Measurements from ENCODE around the gene GAB1. TPM values are rescaled to one million over a fixed set of nuclear protein-coding genes. Genes with fewer than 3 reads are reported as not detected.

The GAB1 gene
- total RNA-seq, 1 donor from 2014 or later = 44.6 TPM

- Mint-ChIP-seq H3K4me1 (no peaks in the 10 kb centered on the region), H3K9me3 (peaks cover 25% of the 10 kb centered on the region), H3K4me3 (no peak overlapping the region), H3K36me3 (peaks cover 51% of the 10 kb centered on the region), H3K27ac (no peak overlapping the region), H3K27me3 (ENCODE audit: low read depth) (no peaks in the 10 kb centered on the region)
- TF ChIP-seq CTCF (IDR thresholded peaks at IDR 0.05; ENCODE audit: unreplicated experiment) = no peak
- DNase-seq (ENCODE audit: low spot score in 2 of 2, unreplicated experiment in 2 of 2) = no peak
Observed at GRCh38 chr4:143431526-143432257, 95.0 kb downstream of the GAB1 start.

- Mint-ChIP-seq H3K27ac (no peak overlapping the region), H3K4me3 (no peak overlapping the region), H3K9me3 (peaks cover 25% of the 10 kb centered on the region), H3K36me3 (peaks cover 51% of the 10 kb centered on the region), H3K27me3 (ENCODE audit: low read depth) (no peaks in the 10 kb centered on the region), H3K4me1 (no peaks in the 10 kb centered on the region)
- no peak for DNase-seq (ENCODE audit: low spot score in 2 of 2, unreplicated experiment in 2 of 2)
- no peak for TF ChIP-seq CTCF (IDR thresholded peaks at IDR 0.05; ENCODE audit: unreplicated experiment)
Observed at GRCh38 chr4:143432258-143432591, 95.5 kb downstream of the GAB1 start.

GRCh38 chr4:143433231-143433630 lies 96.6 kb downstream of the GAB1 start:
- no peak for DNase-seq (ENCODE audit: low spot score in 2 of 2, unreplicated experiment in 2 of 2)
- Mint-ChIP-seq H3K36me3 (peaks cover 52% of the 10 kb centered on the region), H3K4me3 (no peak overlapping the region), H3K9me3 (peaks cover 22% of the 10 kb centered on the region), H3K27me3 (ENCODE audit: low read depth) (no peaks in the 10 kb centered on the region), H3K4me1 (no peaks in the 10 kb centered on the region), H3K27ac (no peak overlapping the region)
- TF ChIP-seq CTCF (IDR thresholded peaks at IDR 0.05; ENCODE audit: unreplicated experiment) = no peak

GRCh38 chr4:143435955-143436354 lies 99.3 kb downstream of the GAB1 start:
- H3K27ac Mint-ChIP-seq = no peak overlapping the region

GRCh38 chr4:143437476-143437875 lies 100.8 kb downstream of the GAB1 start:
- no peak for TF ChIP-seq CTCF (IDR thresholded peaks at IDR 0.05; ENCODE audit: unreplicated experiment)
- Mint-ChIP-seq H3K27ac (no peak overlapping the region), H3K27me3 (ENCODE audit: low read depth) (no peaks in the 10 kb centered on the region), H3K9me3 (no peaks in the 10 kb centered on the region), H3K4me1 (no peaks in the 10 kb centered on the region), H3K36me3 (peaks cover 35% of the 10 kb centered on the region), H3K4me3 (no peak overlapping the region)
- no peak for DNase-seq (ENCODE audit: low spot score in 2 of 2, unreplicated experiment in 2 of 2)

More at GRCh38 chr4:143435955-143436354, 99.3 kb downstream of the GAB1 start:
- Mint-ChIP-seq H3K4me3 (no peak overlapping the region), H3K4me1 (no peaks in the 10 kb centered on the region), H3K27me3 (ENCODE audit: low read depth) (no peaks in the 10 kb centered on the region), H3K9me3 (peaks cover 6% of the 10 kb centered on the region), H3K36me3 (peaks cover 42% of the 10 kb centered on the region)
- no peak for DNase-seq (ENCODE audit: low spot score in 2 of 2, unreplicated experiment in 2 of 2)
- TF ChIP-seq CTCF (IDR thresholded peaks at IDR 0.05; ENCODE audit: unreplicated experiment) = no peak

Data from mesothelial cell of epicardium (in vitro differentiated cells).